Stimulated activated naive CD8-positive, alpha-beta T cell treated with anti-CD3 and anti-CD28 coated beads, Interleukin-15, Interleukin-2, amounts not matched to agents 100 U/mL and 50 U/mL, for 24 hours (primary cell): Measurements from ENCODE around the gene SAMHD1.
"Not testable (repeated sequence)": the region's sequence is repeated elsewhere in the genome, so short reads cannot be mapped to it uniquely, and the experiment has no call there.

Source experiments
- ATAC-seq: fragments of 150-1000 bp; cut with Tn5 transposase; one replicate; pipeline ENCODE4 v1.10.0; 2021
- DNase-seq: peaks from one replicate; pipeline ENCODE4 v3.0.0; 2021

The SAMHD1 gene

DNA sequence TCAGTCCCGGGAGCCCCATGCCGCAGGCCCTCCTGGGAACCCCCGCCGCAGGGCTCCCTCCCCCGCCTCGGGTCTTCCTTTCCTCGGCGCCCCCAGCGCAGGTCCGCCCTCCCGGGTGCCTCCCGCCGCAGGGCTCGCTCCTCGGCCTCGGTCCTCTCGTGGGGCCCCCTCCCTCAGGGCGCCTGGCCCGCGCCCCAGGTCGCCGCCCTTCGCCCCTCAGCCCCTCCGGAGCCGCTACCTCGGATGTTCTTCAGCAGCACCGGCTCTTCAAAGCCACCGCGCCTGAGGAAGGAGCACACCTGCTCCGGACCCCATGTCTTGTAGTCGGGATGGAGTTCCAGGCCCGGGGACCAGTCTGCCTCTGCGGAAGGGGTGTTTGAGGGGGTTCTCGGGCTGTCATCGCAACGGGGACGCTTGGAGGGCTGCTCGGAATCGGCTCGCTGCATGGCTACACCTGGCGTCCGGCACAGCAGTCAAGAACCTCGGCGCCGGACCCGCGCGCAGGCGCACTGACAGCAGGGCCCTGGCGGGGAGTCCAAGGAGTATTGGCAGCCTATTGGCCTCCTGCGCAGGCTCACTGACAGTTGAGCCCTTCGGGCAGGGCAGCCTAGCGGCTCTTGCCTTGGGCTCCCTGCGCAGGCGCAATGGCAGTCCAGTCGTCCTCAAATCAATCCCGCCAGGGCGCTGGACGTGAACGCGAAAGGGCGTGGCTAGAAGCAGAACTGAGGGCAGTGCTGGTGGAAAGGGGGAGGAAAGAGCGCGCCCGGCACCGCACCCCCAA, at the start of gene SAMHD1:
Gene SAMHD1, minus strand, starts transcription at position 511 of the 781 bp plus-strand sequence. Its CDS starts 65 bp downstream, at position 446.
- DNase-seq (peak; percentile 94), ATAC-seq (peak; percentile 96)

DNA sequence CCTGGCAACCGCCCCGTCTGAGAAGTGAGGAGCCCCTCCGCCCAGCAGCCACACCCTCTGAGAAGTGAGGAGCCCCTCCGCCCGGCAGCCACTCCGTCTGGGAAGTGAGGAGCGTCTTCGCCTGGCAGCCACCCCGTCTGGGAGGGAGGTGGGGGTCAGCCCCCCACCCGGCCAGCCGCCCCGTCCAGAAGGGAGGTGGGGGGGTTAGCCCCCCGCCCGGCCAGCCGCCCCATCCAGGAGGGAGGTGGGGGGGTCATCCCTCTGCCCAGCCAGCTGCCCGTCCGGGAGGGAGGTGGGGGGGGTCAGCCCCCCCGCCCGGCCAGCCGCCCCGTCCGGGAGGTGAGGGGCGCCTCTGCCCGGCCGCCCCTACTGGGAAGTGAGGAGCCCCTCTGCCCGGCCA, 48.7 kb upstream of the SAMHD1 start:
- not testable (repeated sequence) for ATAC-seq, DNase-seq

DNA sequence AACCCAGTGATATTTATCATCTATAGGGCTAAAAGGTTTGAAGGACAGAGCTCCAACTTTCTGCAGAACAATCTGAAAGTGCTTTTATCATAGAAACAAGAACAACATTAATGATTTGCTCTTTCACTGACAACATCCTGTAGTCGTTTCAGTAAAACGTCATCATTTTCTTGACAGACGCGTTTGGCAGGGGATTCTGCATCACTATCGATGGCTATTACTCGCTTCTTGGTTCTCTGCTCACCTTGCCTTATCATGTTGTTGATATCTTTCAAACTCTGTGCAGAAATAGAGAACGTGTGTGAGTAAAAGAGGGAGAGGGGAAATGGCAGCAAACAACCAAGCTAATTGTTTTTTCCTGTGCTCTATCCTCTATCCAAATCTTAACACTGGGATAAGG, 47.1 kb upstream of the SAMHD1 start:
- ATAC-seq = no peak
- DNase-seq = no peak

DNA sequence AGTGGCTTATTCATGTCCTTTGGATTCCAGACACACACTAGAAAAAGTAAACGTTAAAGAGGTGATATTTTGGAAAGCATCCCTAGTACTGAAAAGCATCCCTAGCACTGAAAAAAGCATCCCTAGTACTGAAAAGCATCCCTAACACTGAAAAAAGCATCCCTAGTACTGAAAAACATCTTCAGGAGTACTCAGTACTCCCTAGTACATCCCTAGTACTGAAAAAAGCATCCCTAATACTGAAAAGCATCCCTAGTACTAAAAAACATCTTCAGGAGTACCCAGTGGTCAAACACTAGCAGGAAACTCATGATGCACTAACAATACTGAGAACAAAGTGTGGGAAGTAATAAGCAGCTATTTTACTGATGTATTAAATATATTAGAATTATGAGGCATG, 45.6 kb upstream of the SAMHD1 start:
- no peak for DNase-seq
- ATAC-seq = no peak

DNA sequence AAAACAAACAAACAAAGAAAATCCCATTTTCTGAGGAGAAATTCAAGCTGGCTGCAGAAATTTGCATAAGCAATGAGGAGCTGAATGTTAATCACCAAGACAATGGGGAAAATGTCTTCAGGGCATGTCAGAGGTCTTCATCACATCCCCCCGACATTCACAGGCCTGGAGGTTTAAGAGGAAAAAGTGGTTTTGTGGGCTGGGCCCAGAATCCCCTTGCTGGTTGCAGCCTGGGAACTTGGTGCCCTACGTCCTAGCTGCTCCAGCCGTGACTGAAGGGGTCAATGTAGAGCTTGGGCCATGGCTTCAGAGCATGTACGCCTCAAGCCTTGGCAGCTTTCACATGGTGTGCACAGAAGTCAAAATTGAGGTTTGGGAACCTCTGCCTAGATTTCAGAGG, 42.7 kb upstream of the SAMHD1 start:
- not testable (repeated sequence) for DNase-seq, ATAC-seq

DNA sequence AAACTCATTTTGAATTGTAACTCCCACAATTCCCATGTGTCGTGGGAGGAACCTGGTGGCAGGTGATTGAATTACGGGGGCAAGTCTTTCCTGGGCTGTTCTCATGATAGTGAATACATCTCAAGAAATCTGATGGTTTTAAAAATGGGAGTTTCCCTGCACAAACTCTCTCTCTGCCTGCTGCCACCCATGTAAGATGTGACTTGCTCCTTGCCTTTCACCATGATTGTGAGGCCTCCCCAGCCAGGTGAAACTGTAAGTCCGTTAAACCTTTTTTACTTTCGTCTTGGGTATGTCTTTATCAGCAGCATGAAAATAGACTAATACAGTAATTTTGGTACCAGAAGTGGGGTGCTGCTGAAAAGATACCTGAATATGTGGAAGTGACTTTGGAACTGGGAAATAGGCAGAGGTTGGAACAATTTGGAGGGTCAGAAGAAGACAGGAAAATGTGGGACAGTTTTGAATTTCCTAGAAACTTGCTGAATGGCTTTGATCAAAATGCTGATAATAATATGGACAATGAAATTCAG, 41.4 kb upstream of the SAMHD1 start:
- ATAC-seq = no peak
- no peak for DNase-seq

DNA sequence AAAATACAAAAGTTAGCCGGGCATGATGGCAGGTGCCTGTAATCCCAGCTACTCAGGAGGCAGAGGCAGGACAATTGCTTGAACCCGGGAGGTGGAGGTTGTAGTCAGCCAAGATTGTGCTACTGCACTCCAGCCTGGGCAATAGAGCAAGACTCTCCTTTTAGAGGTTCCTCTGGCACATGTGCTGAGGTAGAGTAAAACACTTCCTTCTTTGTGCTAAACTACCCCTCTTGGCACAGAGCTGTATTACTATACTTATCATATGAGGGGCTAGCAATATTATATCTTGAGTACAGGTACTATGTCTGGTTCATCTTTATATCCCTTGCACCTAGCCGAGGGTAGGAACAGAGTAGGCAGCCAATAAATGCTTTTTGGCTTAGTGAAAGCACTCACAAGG, 40.2 kb upstream of the SAMHD1 start:
- no peak for DNase-seq
- ATAC-seq = no peak

DNA sequence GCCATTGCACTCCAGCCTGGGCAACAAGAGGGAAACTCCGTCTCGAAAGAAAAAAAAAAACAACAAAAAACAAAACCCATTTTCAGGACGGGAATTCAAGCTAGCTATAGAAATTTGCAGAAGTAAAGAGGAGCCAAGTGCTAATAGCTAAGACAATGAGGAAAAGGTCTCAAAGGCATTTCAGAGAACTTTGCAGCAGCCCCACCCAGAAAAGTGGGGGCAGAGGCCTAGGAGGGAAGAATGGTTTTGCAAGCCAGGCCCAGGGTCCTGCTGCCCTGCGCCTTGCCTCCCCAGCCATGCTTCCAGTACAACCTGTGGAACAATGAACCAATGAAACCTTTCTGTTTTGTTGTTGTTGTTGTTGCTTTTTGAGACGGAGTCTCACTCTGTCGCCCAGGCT, 38.3 kb upstream of the SAMHD1 start:
- no peak for DNase-seq
- no peak for ATAC-seq

DNA sequence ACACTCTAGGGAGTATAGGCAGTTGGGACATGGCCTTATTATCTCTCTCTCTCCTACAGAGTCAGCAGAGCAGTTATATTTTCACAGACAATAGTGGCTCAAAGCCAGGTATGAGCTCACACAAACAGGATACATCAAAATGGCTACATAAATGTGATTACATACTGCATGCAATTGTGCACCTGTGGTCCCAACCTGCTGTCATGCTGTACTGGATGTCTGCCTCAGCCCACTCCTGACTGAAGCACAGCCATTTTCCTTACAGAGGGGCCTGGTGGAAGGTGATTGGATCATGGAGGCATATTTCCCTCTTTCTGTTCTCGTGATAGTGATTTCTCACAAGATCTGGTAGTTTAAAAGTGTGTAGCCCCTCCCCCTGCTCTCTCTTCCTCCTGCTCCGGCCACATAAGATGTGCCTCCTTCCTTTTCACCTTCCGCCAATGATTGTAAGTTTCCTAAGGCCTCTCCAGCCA, 37.0 kb upstream of the SAMHD1 start:
- no peak for ATAC-seq
- DNase-seq = no peak

DNA sequence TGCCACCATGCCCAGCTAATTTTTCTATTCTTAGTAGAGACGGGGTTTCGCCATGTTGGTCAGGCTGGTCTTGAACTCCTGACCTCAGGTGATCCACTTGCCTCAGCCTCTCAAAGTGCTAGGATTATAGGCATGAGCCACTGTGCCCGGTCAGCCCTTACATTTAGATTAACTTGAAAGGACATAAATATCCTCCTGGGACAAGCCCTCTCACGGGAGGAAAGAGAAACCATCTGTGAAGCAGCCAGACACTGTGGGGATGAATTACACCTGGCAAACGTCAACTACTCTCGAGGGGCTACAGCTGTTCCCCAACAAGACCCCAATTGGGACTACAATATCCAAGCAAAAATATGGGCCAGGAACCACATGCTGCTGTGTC, 32.7 kb upstream of the SAMHD1 start:
- no peak for DNase-seq
- ATAC-seq = no peak

DNA sequence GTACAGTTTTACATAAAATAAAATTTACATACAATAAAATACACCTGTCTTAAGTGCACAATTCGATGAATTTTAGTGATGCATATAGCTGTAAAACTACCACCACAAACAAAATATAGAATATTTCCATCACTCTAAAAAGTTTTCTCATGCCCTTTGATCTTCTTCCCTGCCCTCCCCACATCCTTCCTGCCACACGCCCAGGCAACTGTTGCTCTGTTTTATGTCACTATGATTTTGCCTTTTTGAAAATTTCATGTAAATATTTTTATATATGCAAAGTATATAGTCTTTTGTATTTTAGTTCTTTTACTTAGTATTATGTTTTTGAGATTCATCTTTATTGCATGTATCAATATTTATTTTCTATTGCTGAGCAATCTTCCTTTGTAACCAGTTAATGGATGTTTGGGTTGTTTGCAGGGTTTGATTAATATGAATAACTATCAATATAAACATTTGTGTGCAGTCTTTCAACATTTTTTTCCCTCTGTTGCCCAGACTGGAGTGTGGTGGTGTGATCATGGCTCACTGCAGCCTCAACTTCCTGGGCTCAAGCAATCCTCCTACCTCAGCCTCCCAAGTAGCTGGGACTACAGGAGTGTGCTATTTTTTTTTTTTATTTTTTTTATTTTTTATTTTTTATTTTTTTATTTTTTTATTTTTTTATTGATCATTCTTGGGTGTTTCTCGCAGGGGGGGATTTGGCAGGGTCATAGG, 23.8 kb upstream of the SAMHD1 start:
- ATAC-seq (peak; percentile 81), DNase-seq (peak; percentile 44)

DNA sequence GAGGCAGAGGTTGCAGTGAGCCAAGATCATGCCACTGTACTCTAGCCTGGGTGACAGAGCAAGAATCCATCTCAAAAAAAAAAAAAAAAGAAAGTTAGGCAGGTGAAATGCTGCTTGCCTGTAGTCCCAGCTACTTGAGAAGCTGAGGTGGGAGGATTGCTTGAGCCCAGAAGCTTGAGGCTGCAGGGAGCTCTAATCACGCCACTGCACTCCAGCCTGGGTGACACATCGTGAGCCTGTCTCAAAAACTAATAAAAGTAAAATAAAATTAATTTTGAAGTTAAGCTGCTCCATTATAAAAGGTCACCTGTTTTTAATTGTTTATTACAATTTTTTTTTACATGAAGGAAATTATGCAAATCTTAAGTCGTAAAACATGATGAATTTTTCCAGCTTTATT, 23.2 kb upstream of the SAMHD1 start:
- no peak for ATAC-seq
- no peak for DNase-seq

DNA sequence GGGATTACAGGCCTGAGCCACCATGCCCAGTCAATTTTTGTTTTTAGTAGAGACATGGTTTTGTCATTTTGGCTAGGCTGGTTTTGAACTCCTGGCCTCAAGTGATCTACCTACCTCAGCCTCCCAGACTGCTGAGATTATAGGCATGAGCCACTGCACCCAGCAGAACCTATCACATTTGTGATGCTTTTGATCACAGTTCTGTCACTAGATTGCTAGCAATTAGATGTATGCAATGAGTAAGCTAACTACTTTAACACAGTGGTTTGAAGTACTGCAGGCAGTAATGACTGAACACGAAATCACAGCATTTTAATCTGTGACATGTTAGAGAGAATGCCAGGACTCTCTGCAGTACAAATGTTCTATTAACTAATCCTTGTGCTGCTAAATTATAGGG, 19.6 kb upstream of the SAMHD1 start:
- ATAC-seq (peak; percentile 29), DNase-seq (no peak)

DNA sequence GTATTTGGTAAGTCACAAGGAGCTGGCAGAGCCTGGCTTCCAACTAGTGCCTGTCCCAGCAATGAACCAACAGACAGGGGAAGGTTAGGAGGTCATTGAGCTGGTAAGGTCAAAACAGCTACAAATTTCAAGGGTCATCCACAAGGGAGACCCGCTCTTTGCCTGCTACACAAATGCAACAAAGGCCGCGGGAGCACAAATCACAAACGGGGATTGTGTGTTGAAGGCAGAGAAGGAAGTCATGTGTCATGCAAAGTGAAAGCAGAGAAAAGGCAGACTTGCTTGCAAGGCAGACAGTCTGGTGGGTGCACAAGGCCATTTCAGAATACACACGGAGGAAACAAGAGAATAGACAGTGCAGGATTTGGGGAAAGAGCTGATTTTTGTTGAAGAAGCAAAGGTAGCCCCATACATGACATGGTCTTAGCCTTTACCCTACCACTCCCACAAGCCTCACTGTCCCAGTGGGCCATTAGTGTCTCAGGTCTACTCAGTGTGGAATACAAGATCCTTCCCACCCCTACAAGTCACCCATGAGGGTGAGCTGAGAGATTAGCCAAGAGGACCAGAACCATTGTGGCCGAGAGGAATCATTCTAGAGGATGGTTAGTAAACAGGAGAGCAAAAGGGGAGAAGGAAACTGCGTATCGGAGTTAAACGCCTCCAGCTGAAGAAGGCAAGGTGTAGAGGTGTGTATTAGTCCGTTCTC, 18.1 kb upstream of the SAMHD1 start:
- peak; percentile 38 for DNase-seq
- peak; percentile 20 for ATAC-seq

DNA sequence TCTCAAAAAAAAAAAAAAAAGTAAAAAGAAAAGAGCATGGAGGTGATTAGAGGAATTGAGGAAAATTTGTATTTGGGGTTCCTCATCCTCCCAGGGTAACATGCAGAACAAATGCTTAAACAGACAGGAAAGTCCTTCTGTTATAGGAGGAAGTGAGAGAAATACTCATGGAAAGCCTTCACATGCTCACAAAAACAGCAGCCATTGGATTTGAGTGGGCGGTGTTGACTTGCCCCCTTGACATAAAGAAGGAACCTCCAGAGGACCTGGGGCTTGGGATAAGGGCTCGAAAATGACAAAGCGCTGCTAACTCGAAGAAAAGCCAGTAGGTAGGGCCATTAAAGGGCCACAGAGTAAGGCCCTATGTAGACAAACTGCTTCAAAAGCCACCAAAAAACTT, 17.5 kb upstream of the SAMHD1 start:
- DNase-seq = no peak
- no peak for ATAC-seq

DNA sequence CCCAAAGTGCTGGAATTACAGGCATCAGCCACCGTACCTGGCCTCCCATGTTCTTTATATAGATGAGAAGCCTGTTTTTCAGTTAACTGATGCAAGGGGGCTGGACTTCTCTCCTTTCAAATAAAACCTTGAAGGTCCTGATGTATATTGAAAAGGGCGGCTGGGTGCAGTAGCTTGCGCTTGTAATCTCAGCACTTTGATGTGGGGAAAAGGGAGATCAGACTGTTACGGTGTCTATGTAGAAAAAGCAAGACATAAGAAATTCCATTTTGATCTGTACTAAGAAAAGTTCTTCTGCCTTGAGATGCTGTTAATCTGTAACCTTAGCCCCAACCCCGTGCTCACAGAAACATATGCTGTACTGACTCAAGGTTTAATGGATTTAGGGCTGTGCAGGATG, 16.1 kb upstream of the SAMHD1 start:
- DNase-seq (no peak), ATAC-seq (peak; percentile 48)

DNA sequence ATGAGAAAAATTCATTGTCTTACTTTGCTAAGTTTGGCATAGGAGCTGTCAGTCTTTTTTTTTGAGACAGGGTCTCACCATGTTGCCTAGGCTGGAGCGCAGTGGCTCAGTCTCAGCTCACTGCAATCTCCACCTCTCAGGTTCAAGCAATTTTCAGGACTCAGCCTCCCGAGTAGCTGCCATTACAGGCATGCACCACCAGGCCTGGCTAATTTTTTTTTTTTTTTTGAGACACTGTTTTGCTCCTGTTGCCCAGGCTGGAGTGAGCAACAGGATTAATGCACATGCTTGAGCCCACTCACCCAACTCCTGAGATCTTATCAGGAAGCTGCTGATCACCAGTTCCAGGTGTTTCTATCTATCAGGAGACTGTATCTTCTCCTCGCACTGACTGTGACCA, 15.5 kb upstream of the SAMHD1 start:
- DNase-seq, ATAC-seq: not testable (repeated sequence)

DNA sequence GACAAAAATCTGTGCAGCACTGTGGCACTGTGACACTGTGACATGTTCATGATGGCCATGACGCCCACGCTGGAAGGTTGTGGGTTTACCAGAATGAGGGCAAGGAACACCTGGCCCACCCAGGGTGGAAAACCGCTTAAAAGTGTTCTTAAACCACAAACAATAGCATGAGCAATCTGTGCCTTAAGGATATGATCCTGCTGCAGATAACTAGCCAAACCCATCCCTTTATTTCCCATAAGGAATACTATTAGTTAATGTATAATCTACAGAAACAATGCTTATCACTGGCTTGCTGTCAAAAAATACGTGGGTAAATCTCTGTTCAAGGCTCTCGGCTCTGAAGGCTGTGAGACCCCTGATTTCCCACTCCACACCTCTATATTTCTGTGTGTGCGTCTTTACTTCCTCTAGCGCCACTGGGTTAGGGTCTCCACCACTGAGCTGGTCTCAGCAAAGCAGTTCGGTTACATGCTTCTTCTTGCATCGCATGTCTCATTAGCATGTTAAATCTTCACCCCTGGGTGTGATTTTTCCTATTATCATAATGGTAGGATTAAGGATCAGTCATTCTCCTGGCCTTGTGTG, 10.9 kb upstream of the SAMHD1 start:
- ATAC-seq, DNase-seq: not testable (repeated sequence)

DNA sequence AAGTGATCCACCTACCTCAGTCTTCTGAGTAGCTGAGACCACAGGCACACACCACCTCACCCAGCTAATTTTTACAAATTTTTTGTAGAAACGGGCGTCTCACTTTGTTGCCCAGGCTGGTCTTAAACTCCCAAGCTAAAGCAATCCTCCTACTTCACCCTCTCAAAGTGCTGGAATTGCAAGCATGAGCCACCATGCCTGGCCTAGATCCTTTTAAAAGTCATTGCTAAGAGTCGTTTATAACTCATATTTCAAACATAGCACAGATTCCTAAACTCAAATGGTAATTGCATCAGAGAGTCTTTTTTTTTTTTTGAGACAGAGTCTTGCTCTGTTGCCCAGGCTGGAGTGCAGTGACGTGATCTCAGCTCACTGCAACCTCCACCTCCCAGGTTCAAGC, 7.7 kb upstream of the SAMHD1 start:
- DNase-seq (no peak), ATAC-seq (no peak)

DNA sequence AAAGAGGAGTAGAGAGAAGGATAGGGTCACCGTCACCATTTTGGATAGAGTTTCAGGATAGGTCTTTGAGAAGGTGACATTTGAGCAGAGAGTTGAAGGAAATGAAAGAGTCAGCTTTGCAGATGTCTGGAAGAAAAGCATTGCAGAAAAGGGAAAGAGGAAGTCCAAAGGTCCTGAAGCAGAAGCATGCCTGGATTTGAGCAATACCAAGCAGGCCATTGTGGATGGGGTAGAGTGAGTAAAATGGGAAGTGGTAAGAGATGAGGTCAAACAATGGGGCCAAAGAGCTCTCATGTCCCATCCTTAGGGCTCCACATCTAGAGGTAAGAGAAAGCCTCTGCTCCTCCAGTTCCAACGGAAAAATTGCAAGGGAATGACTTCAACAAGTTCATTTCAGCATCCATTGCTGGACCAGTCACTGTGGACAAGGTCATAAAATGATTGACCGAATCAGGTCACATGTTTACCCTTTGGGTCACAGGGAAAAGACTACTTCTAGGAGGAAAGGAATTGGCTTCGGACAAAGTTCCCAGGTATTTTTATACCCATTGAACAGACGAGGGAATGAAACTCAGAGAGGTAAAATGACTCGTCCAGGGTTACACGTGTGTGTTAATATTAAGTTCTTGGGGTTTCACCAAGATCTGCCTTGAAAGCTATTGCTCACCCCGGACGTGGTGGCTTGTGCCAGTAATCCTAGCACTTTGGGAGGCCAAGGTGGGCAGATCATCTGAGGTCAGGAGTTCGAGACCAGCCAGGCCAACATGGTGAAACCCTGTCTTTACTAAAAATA, 6.6 kb upstream of the SAMHD1 start:
- DNase-seq = no peak
- ATAC-seq = no peak

DNA sequence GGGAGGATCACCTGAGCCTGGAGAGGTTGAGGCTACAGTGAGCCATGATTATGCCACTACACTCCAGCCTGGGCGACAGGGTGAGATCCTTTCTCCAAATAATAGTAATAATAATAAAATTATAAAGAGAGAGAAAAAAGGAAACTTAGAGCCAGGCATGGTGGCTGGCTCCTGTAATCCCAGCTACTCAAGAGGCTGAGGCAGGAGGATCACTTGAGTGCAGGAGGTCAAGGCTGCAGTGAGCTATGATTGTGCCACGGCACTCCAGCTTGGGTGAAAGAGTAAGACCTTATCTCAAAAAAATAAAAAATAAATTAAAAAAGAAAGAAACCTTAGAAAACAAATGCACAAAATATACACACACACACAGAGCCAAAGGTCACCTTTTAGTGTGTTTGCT, 5.2 kb upstream of the SAMHD1 start:
- no peak for DNase-seq
- ATAC-seq = no peak
